IPS-NIHi7 (cell line): Measurements from ENCODE around the gene JUP.
A peak's percentile ranks its signal among the peaks of the same experiment; 100 is the strongest.

Source experiments
- DNase-seq: peaks from one replicate; pipeline ENCODE4 v3.0.0; 2012; ENCODE audit warnings: mixed read lengths; ENCODE audit errors: extremely low spot score

Gene JUP

GRCh38 chr17:41724476-41725050, 61.9 kb downstream of the JUP start:
- no peak for DNase-seq

DNA sequence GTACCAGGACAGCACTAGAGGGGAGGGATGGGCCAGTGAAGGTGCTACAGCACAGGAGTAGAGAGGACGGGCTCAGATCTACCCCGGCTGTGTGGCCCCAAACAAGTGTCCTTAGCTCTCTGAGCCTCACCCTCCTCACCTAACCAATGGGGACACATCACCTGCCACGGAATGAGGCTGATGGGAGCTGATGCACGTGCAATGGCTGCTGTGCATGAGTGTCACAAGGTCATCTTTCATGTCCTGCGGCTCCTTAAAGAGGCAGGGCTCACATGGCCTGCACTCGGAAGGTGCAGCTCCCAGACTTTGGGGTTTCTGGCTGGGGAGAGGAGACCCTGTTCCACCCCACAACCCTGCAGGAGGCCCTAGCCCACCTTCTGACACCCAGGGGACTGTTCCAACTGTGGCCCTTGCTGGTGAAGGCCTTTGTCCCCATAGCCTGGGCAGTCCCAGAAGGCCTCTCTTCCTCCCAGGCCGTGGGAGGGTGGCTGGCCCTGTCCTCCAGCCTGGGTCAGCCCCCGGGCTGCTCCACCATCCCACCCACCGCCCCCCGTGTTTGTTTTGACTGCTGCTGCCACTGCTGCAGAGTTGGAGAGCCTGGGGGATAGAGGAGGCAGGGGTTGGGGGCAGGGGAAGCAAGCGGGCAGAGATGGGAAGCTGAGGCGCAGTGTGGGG, 62.6 kb downstream of the JUP start:
- DNase-seq: no peak

GRCh38 chr17:41722231-41722630, 64.3 kb downstream of the JUP start:
- DNase-seq: no peak

DNA sequence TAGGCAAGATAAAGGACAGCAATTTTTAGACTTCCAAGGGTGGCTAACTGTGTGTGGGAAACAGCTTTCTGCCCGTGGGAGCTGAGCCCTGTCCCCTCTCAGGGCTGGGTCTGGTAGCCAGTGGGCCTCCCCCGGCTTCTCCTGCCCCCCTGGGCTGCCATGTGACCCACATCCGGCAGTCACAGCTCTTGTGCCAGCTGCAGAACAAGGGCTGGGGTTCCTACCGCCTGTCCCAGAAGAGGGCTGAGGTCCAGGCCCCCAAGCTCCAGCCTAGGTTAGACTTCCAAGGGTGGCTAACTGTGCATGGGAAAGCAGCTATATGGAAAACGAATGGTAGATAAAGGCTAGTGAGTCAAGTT, 68.2 kb downstream of the JUP start:
- no peak for DNase-seq

DNA sequence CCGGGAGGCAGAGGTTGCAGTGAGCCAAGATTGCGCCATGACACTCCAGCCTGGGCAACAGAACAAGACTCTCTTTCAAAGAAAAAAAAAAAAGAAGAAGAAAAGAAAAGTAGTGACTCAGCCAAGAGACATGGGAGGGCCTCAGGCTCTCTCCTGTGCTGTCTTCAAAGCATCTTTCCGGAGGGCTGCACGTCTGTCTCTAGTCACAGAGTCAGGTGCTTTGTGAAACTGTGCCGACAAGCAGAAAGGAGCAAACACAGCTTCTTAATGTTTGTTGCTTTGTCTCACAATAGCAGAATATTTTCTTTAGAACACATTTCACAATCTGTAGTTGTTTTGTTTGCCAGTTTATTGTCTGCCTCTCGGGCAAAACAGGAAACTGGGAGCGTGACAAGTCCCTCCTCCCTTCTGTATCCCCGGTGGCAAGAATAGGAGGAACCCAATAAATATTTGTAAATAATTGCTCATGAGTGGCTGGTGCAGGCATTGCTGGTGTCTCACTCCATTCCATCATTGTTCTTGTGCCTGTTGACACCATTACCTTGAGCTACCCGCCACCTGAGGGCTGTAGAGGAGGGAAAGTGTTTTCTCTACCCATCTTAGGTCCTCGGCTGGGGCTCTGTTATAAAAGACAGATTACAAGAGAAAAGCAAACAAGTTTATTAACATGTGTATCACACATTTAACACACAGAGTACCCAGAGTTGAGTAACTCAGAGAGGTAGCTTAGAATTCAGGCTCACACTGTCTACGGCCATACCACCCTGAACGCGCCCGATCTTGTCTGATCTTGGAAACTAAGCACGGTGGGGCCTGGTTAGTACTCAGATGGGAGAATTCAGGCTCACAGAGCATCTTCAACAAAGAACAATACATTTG, 68.9 kb downstream of the JUP start:
- no peak for DNase-seq

- DNase-seq: no peak
These were observed 74.7 kb downstream of the JUP start, which contains the start of gene GAST for GRCh38 chr17:41711669-41712400. TSS of gene GAST (plus strand) at chr17:41712331. CDS start at chr17:41715437, 3,106 bp downstream.

GRCh38 chr17:41710472-41711090, 75.9 kb downstream of the JUP start:
- no peak for DNase-seq

DNA sequence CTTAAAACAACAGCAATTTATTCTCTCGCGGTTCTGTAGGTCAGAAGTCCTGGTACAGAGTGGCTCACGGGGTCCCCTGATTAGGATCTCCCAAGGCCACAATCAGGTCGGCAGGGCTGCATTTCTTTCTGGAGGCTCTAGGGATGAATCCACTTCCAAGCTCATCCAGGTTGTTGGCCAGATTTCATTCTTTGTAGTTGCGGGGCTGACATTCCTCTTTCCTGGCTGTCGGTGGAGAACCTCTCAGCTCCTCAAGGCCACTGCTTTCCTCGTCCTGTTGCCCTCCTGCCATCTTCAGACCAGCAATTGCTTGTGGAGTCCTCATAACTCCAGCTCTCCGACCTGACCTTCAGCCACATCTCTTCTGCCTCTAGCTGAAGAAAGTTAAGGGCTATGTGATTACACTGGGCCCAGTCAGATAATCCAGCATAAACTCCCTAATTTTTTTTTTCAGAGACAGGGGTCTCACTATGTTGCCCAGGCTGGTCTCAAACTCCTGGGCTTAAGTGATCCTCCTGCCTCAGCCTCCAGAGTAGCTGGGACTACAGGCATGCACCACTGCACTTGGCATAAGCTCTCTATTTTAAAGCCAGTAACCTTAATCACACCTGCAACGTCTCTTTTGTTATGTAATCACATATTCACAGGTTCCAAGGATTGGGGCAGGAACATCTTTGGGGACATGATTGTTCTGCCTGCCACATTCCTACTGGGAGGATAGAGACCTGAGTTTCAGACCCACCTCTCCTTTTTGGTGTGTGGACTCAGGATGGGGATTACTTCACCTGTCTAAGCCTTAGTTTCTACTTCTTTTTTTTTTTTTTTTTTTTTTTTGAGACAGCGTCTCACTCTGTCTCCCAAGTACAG, 78.5 kb downstream of the JUP start:
- DNase-seq: peak; percentile 18

GRCh38 chr17:41705271-41705991, 81.1 kb downstream of the JUP start:
- DNase-seq: peak; percentile 59
